HG03025 (cell line): Measurements from ENCODE around the gene CRHR1.

Experiments
- ATAC-seq: cut with Tn5 transposase; IDR thresholded peaks from one replicate; pipeline ENCODE4 v1.9.1; 2021; ENCODE audit warnings: mild to moderate bottlenecking, moderate library complexity; ENCODE audit not compliant: unreplicated experiment, low FRiP score

Gene CRHR1

DNA sequence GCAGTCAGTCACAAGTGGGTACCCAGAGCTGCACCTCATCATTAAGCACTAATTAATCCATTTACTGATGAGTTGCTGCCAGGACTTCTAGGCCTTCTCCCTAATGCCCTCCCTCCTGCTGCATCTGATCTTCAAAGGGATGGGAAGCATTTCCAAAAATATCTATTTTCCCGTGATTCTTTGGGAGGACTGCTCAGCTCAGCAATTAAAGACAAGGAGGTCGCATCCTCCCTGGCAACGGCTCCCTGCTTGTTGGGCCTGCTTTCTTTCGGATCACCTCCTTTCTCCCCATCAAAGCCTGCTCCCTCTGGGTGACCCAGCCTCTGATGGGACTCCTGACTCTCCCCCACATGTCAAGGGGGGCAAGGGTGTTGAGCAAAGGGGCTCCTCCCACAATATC, 34.6 kb downstream of the CRHR1 start:
- ATAC-seq: no peak

DNA sequence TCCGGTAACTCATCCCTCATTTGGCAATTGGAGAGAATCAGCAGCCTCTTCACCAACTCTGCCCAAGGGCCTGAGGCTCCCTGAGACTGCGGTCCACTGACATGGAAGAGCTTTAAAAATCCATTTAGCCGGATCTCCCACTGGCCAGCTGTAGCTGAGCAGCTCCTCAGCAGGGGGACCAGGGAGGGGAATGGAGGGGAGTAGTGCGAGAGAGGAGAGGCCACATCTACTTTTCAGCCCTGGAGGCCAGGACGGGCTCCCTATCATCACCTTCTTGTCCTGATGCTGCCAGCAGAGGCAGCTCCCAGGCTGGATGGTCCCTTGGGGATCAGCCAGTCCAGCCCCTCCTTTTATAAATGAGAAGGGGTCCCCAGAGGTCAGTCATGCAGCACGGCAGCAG, 35.5 kb downstream of the CRHR1 start:
- no peak for ATAC-seq

DNA sequence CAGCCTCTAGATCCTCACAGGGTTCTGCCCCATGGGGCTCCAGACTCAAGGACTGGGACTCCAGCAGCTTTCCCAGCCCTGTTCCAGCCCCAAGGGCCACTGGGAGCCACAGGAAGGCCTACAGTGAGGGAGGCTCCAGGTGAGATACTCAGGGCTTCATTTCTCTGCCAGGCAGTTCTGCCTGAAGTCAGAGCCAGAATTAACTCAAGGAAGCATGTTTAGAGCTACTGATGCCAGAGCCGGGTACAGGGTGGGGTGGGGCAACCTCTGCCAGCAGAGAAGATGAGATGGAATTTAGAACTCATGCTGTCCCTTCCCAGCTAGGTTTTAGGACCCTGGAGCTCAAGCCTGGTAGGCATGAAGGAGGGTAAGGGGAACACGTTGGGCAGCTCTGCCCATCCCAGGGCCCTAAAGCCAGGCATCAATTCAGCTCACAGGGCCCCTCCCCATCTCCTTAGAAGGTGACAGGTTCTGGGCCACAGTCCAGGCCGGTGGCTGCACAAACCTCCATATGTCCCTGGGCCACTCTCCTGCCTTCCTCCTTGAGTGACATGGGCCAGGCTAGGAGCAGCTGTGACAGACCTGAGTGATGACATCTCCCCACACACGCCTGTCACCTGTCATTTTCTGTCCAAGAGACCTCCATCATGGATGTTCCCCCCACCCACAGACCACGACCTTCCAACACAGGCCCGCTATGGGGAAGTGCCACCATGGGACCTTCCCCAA, 36.1 kb downstream of the CRHR1 start:
- no peak for ATAC-seq

DNA sequence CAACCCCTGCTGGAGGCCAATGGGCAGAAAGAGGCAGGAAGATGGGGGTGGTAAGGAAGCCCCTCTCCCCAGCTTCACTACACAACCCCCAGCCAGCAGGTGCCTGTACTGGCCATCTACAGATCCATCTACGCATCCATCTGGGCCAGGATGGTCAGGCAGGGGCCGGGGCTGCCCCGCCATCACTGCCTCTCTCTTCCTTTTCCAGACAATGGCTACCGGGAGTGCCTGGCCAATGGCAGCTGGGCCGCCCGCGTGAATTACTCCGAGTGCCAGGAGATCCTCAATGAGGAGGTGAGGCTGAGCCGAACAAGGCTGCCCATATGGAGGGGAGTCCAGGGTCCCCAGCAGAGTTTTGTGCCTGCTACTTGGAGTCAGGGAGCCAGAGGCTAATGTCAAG, 37.0 kb downstream of the CRHR1 start:
- ATAC-seq: no peak

DNA sequence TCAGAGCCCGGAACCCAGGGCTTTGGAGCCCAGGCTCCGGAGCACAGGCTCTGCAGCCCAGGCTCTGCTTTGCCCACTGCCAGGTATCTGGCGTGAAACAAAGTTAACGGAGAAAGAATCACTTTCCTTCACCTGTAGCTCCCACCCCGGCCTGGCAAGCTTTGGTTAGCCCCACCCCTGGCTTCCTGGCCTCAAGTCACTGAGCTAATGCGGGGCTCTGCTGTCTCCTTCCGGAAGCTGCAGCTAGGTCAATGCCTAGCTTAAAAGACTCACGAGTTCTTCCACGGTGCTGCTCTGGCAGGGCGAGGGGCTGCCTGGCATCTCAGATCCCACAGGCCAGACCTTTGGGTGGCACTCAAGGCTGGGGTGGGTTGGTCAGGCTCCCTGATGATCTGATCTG, 39.5 kb downstream of the CRHR1 start:
- no peak for ATAC-seq

DNA sequence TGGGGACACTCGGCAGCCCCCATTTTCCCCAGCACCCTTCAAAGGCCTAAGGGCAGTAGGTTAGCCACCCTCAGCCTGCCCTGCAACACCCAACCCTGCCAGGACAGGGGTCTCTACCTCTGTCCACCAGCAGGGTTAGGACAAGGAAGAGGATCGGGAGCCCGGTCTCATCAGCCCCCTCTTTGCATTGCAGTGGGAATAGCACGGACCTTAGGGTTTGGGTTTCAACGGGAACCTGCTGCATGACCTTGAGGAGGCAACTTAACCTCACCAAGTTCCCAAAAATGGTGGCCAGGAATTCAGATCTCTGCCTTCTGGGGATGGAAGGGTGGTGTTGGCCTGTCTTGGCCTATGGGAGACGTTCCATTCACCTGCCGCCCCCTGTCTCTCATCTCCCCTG, 40.4 kb downstream of the CRHR1 start:
- no peak for ATAC-seq

DNA sequence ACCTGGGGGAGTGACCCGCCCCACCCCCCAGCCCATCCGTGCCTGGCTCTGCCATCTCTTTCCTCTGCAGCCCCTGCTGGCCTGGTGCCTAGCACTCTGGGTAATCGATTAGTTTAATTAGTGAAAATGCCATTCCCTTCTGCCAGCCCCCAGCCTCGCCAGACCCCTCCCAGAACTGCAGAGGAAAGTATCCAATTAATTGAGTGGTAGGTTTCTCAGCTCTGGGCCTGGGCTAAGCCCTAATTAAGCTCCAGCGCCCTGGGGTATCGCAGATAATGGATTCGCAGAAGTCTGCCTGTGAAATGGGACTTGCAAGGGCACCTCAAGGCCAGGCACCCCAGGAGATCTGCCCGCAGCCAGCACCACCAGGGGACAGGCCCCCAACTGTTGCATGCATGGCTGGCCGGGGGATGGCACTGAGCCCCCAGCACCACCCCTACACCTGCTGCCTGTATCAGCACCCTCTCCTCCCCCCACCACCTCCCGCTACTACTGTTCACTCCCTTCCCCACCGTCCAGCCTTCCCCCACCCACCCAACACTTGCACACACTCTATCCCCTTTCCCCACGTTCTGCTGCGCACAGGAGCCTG, 40.9 kb downstream of the CRHR1 start:
- ATAC-seq: no peak

DNA sequence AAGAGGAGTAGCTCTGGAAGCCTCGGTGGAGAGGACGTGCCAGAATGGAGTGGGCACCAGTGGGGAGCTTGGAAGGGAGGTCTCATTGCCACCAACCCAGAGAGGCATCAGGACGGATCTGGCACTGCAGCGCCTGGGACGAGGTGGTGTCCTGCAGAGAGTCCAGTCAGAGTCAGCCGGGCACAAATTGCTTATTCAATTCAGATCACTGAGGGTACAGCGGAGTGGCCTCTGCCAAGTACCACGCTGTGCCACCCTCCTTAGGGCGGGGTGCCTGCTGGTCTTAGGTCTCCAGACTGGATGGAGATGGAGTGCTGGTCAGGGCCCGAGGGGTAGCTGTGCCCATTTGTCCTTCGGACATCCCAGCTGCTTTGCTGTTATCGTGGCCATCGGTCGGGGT, 41.7 kb downstream of the CRHR1 start:
- no peak for ATAC-seq

DNA sequence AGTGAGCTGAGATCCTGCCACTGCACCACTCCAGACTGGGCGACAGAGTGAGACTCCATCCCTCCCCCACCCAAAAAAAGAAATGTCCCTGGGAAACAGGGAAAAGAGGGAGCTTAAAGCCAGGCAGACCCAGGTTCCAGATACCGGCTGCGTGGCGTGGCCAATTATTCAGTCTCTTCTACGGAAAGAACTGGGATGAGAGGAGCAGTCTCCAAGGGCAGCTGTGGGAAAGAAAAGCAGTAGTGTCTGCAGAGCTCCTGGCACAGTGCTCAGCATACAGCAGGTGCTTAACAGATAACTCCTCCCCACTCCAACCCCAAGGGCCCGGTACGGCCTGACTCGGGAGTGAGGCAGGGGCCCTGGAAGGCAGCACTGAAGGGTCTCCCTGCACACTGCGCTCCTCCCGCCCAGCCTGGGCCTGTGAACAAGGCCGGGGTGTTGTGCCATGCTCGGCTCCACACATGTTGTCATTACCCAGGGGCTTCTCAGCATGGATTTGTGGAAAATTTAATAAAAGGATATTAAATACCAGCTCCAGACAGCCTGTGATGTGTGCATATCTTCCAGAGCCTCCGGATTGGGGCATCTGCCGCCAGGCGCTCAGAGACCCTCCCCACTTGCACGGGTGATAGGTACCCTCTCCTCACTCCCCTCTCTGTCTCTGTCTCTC, 42.9 kb downstream of the CRHR1 start:
- ATAC-seq: no peak

DNA sequence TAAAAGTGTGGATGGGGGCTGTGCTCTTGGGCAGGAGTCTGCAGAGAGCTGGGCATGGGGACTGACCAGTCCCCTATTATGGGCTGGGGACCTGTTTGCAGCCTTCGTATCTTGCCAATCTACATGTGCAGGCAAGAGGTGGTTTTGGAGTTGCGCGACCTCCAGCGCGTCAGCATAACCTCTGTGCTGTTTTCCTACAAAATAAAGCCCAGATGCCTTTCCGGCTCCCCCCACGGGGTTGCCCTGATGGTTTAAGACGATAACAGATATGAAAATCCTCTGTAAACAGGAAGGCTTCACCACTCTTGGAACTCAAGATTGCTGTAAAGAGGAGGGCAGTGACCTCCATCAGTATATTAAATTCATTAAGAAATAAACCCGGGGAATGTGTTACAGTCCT, 44.1 kb downstream of the CRHR1 start:
- ATAC-seq: no peak

DNA sequence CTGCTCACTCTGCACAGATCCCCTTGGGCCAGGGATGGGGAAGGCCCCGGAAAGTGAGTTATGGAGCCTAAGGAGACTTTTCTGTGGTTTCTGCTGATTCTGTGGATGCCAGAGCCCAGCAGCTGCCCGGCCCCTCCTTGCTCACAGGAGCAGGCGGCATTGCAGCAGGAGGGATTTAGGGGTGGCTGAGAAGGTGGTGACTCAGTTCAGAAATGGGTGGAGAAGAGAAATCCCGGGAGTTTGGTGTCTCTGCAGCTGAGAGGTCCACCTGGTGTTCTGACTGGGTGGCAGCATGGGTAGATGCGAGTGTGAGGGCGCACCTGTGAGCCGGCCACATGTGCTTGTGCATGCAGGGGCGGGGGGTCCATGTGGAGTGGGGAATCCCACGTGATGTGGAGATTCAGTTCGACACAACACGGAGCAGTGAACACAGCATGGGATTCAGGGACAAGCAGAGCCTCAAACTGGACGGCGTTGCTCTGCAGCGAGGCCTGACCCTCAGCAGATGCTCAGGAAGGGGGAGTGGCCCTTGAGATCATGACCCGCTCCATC, 44.5 kb downstream of the CRHR1 start:
- no peak for ATAC-seq

DNA sequence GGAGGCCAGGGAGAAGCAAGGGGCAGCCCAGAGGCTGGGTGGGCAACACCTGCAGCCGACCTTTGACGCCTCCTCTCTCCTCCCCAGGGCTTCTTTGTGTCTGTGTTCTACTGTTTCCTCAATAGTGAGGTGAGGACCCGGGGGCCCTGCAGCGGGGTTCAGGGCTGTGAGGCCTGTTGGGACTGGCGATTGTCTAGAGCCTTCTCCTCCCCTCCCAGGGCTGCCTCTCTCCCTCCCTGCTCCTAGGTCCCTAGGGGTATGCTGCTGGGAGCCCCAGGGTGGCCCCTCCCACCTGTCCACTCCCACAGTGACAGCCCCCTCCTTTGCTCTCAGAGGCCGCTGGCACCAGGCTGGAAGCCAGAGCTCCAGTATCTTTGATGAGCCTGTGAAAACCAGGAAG, 49.8 kb downstream of the CRHR1 start:
- no peak for ATAC-seq

DNA sequence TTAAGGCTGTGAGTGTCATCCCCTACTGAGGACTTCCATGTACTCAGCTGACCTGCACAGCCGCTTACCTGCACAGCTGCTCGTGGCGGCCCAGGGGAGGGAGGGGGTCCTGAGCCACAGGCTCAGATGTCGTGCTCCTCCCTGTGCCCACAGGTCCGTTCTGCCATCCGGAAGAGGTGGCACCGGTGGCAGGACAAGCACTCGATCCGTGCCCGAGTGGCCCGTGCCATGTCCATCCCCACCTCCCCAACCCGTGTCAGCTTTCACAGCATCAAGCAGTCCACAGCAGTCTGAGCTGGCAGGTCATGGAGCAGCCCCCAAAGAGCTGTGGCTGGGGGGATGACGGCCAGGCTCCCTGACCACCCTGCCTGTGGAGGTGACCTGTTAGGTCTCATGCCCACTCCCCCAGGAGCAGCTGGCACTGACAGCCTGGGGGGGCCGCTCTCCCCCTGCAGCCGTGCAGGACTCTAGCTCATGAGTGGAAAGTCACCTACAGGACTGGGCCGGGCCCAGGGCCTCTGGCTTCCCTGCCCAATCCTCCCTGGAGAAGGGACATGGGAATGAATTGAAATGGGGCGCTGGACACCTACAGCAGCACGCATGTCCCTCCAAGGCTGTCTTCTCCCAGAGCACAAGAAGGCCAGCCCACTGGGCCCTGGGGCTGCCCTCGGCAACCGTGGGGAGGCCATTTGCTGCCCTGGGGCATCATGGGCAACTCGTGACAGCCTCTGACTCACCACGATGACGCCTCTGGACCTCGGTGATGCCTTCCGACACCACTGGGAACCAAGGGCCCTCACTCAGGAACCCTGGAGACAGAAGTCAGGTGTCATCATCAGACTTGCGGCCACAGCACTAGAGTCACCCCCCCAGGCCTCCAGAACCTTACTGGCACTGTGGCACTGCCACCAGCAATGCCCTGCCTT, 50.6 kb downstream of the CRHR1 start:
- no peak for ATAC-seq

DNA sequence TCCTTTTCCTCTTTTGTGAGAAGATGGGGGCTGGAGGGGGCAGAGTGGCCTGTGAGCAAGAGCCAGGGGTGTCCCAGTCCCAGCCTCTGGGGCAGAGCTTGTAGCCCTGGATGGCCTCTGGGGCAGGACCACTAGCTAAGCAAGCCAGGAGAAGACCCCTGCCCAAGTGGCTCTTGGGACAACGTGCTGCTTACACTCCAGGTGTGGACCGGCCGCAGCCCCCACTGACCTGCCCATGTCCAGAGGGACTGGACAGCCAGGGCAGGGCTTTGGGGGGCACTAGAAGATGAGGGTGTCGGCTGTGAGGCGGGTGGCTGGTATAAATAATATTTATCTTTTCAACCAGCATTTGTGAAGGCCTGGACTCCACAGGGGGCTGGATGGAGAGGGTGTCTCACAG, 51.4 kb downstream of the CRHR1 start:
- no peak for ATAC-seq

DNA sequence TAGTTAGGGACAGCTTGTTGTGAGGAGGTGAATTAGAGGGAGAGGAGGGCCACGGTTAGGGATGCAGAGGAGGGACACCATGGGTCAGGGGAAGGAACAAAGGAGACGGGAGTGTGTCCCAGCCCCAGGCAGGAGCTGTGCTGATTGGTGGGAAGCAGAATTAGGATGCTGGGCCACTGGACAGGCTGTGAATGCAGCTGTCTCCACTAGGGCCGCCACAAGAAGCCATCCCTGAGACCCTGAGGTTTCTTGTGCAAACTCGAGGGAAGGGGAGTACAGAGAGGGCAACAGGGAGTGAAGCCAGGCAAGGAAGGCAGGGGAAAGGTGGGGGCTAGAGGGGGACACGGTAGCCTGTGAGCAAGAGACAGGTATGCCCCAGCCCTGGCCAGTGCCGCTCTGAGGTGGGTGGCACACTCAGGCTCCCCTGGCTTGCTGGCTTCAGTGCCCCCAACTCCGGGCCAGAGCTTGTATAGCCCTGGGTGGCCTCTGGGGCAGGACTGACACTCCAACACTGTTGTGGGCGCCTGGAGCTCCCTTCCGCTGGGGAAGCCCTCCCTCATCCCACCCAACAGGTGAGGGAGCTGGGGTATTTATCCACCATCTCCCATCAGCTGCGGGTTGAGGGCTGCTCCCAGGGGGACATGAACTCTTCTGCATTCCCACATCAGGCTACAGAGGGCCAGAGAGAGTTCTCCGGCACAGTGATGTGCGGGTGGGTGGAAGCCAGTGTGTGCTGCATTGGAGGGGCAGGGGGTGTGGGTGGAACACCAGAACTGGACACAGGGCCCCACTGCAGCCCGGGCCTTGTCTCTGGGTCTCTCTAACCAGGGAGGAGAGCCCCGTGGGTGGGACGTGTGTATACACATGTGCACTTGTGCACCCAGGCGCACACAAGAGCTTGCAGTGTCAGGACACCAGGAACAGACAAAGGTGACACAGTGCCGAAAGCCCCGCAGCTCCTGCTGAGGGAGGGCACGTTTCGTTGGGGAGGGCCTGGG, 52.2 kb downstream of the CRHR1 start:
- ATAC-seq: no peak

DNA sequence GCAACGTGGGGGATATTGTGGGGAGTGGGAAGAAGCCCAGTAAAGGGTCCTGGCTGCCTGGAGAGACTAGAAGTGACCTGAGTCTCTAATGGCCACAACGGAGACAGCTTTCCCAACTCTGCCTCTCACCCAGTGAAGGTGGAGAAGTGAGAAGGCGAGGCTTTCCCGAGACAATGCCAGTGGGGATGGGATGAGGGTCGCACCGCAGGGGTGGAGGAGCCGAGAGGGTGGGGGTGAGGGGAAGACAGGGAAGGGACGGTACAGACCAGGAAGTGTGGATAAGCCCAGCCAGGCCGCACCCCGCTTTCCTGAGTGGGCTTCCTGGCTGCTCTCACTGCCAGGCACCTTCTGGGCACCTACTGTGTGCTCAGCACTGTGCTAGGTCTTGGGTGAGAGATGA, 53.1 kb downstream of the CRHR1 start:
- ATAC-seq: no peak

DNA sequence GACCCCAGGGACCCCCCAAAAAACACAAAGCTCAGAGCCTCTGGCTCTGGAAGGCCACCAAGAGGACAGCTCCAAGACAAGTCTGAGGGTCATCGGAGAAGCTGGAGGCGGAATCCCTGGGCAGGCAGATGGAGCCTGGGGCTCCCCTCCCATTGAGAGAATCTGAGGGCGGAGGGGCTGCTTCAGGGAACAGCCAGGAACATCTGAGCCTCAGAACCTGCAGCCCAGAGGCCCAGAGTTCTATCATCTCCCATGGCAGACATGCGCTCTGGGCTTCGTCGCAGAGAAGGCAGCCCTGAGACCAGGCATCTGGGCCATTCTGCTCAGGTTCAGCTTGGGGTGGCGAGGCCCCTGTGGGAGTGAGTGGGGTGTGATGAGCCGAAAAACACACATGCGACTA, 53.5 kb downstream of the CRHR1 start:
- no peak for ATAC-seq

DNA sequence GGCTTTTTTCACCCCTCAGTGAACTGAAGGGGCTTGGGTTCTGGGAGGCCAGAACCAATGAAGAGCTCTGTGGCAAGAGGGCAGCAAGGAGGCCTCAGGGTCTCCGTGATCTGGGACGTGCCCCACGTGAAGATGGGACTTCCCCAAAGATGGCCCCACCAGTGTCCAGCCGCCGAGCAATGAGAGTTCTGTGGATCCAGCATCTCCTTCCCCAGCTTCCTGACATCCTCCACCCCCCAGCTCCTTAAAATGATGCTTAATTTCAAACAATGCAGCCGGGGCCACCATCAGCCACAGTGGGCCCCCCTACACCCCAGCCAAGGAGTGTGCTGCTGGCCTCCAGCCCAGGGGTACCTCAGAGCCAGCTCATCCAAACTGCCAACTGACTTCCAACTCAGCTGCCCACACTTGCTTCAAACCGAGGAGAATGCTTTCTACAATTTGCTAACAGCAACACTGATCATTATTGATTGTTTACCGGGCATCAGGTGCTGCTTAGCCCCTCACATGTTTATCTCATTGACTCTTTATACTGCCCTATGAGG, 54.7 kb downstream of the CRHR1 start:
- no peak for ATAC-seq

DNA sequence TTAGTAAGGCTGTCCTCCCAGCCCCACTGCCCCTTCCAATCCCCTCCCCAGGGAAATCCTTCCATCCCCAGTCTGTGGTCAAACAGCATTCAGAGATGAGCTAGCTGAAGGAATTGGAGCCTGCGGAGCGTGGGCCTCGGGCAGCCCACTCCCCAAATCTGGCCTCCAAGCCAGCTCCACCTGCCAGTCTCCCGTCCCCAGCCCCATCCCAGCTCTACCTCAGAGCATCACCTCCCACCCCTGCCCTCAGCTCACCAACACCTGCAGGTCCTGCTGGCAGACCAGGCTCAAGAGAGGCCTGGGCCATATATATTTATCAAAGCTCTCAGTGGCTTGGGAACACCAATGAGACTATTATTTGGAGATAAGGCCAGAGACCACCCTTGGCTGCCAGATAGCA, 55.3 kb downstream of the CRHR1 start:
- ATAC-seq: no peak
